Gastrocnemius medialis (tissue), 4 donors: ENCODE results near the gene FGD5. TPM values are rescaled to one million over a fixed set of nuclear protein-coding genes. Genes with fewer than 3 reads are reported as not detected.

ENCODE experiments used
- ATAC-seq, 2 donors: fragments of 150-250 bp; one replicate each; pipeline ENCODE4 v1.9.1; 2016
- DNase-seq, 2 donors: peaks; one replicate each; pipeline ENCODE4 v3.0.0-alpha.2; 2019
- H3K27ac ChIP-seq, 4 donors: fragments of 200-600 bp; sonication (generic); 1 replicate in 1 of 4; 2 replicates in 3 of 4; pipeline ENCODE4 v1.5.1; 2016 to 2018; ENCODE audit warnings: mild to moderate bottlenecking in 2 of 4, moderate library complexity in 1 of 4
- H3K27me3 ChIP-seq, 3 donors: fragments of 200-600 bp; sonication (generic) in 2 of 3; 1 replicate in 1 of 3; 2 replicates in 2 of 3; pipeline versions ENCODE4 v1.5.1 to v1.6.0; 2016 to 2019; ENCODE audit warnings: mild to moderate bottlenecking in 1 of 3, moderate library complexity in 1 of 3
- H3K36me3 ChIP-seq, 2 donors: fragments of 200-600 bp; sonication (generic) in 1 of 2; one replicate each; pipeline ENCODE4 v1.5.1; 2017 to 2018
- H3K4me1 ChIP-seq, 2 donors: fragments of 200-600 bp; sonication (generic) in 1 of 2; one replicate each; pipeline ENCODE4 v1.5.1; 2016 to 2017; ENCODE audit warnings: mild to moderate bottlenecking in 2 of 2
- H3K4me3 ChIP-seq, 4 donors: fragments of 200-600 bp; sonication (generic) in 3 of 4; 1 replicate in 1 of 4; 2 replicates in 3 of 4; pipeline ENCODE4 v1.5.1; 2016 to 2019; ENCODE audit warnings: mild to moderate bottlenecking in 2 of 4
- H3K9me3 ChIP-seq, 3 donors: fragments of 200-600 bp; sonication (generic) in 2 of 3; 1 replicate in 1 of 3; 2 replicates in 2 of 3; pipeline ENCODE4 v1.5.1; 2016 to 2019
- CTCF ChIP-seq, 5 experiments: fragments of 450-650 bp in 3 of 5; fragments of 200-600 bp in 2 of 5; sonication (generic) in 2 of 5; IDR thresholded peaks in 4 of 5; conservative IDR thresholded peaks in 1 of 5; 1 replicate in 4 of 5; 2 replicates in 1 of 5; pipeline ENCODE4 v1.5.1; 2016 to 2019; ENCODE audit warnings: antibody characterized with exemption in 5 of 5, mild to moderate bottlenecking in 3 of 5, moderate library complexity in 3 of 5
- POLR2A ChIP-seq, 2 donors: fragments of 450-650 bp; IDR thresholded peaks; one replicate each; pipeline ENCODE4 v1.6.1; 2017; ENCODE audit warnings: antibody characterized with exemption in 2 of 2, mild to moderate bottlenecking in 2 of 2, moderate library complexity in 2 of 2
- in situ Hi-C, 4 donors: fragments of 200-750 bp; cut with MboI; loops; one replicate each; pipeline versions ENCODE4 v1.15.0 to v1.8.0; 2017; ENCODE audit warnings: low sequenced_read_pairs in 4 of 4
- intact Hi-C: fragments of 100-400 bp; cut with DNase I; formaldehyde crosslinking; loops from one replicate; pipeline ENCODE4 v1.15.1; 2023; ENCODE audit warnings: low total_unique reads
- total RNA-seq, 4 donors: library from RNA; depleted of rRNA; stranded (reverse); fragments of >200 nt; gene quantifications; one replicate each; pipeline versions ENCODE4 v1.1.0 to v1.2.3, GENCODE V29; 2016

FGD5 gene
- total RNA-seq, 4 donors from 2014 or later: 4.4 to 8.4 (median 5.2) TPM

- Histone ChIP-seq H3K4me3 (no peak overlapping the region), H3K9me3 (no peaks in the 10 kb centered on the region), H3K27me3 (no peaks in the 10 kb centered on the region), H3K4me1 (peaks cover 16 to 19% of the 10 kb centered on the region in 2 donors), H3K36me3 (no peaks in the 10 kb centered on the region), H3K27ac (peak overlapping the region in 2 of 4 donors; percentile 40 to 58)
- in situ Hi-C loops: no loop called here
- no peak for TF ChIP-seq POLR2A (IDR thresholded peaks at IDR 0.05)
- TF ChIP-seq CTCF (IDR thresholded peaks at IDR 0.05 in 4 of 5, conservative IDR thresholded peaks at IDR 0.05 in 1 of 5): no peak
- DNase-seq (no peak), ATAC-seq (peak; percentile 72 to 80)
- intact Hi-C loops: no loop called here
Measured at GRCh38 chr3:14889205-14889604, 70.4 kb downstream of the FGD5 start.

- no peak for DNase-seq
- TF ChIP-seq POLR2A (IDR thresholded peaks at IDR 0.05): no peak
- no peak for TF ChIP-seq CTCF (IDR thresholded peaks at IDR 0.05 in 4 of 5, conservative IDR thresholded peaks at IDR 0.05 in 1 of 5)
- Histone ChIP-seq H3K27ac (no peak overlapping the region), H3K27me3 (no peaks in the 10 kb centered on the region), H3K9me3 (no peaks in the 10 kb centered on the region), H3K36me3 (no peaks in the 10 kb centered on the region), H3K4me1 (peaks cover 16 to 19% of the 10 kb centered on the region in 2 donors), H3K4me3 (no peak overlapping the region)
- ATAC-seq: no peak
- intact Hi-C loops (no loop called here), in situ Hi-C loops (no loop called here)
Measured at GRCh38 chr3:14889943-14890342, 71.2 kb downstream of the FGD5 start.

- H3K36me3 ChIP-seq: no peaks in the 10 kb centered on the region
- H3K9me3 ChIP-seq: no peaks in the 10 kb centered on the region
- in situ Hi-C loops (no loop called here), intact Hi-C loops (no loop called here)
- no peaks in the 10 kb centered on the region for H3K27me3 ChIP-seq
- ATAC-seq (no peak), DNase-seq (no peak)
- TF ChIP-seq CTCF (IDR thresholded peaks at IDR 0.05 in 4 of 5, conservative IDR thresholded peaks at IDR 0.05 in 1 of 5): no peak
- no peak for TF ChIP-seq POLR2A (IDR thresholded peaks at IDR 0.05)
- peaks cover 16 to 19% of the 10 kb centered on the region in 2 donors for H3K4me1 ChIP-seq
- no peak overlapping the region for H3K27ac ChIP-seq
- H3K4me3 ChIP-seq: no peak overlapping the region
Measured at GRCh38 chr3:14890476-14890875, 71.7 kb downstream of the FGD5 start.

- H3K36me3 ChIP-seq: no peaks in the 10 kb centered on the region
- peaks cover 16 to 19% of the 10 kb centered on the region in 2 donors for H3K4me1 ChIP-seq
- ATAC-seq (no peak), DNase-seq (no peak)
- H3K4me3 ChIP-seq: no peak overlapping the region
- no peak overlapping the region for H3K27ac ChIP-seq
- intact Hi-C loops: no loop called here
- TF ChIP-seq CTCF (IDR thresholded peaks at IDR 0.05 in 4 of 5, conservative IDR thresholded peaks at IDR 0.05 in 1 of 5) (no peak), POLR2A (IDR thresholded peaks at IDR 0.05) (no peak)
- in situ Hi-C loops: no loop called here
- H3K9me3 ChIP-seq: no peaks in the 10 kb centered on the region
- no peaks in the 10 kb centered on the region for H3K27me3 ChIP-seq
Measured at GRCh38 chr3:14891135-14892132, 72.7 kb downstream of the FGD5 start.
